PFSK-1 (cell line): Measurements from ENCODE around the gene RYR2.

Source experiments
- POLR2AphosphoS5 ChIP-seq: IDR thresholded peaks from 2 replicates; pipeline ENCODE4 v1.6.1; 2012; ENCODE audit warnings: low read depth, mild to moderate bottlenecking, control low read depth, low read length, moderate library complexity
- REST ChIP-seq, 2 experiments: IDR thresholded peaks; 2 replicates each; pipeline versions ENCODE4 v1.6.1 to v1.8.0; 2011 to 2012; ENCODE audit warnings: low read depth in 2 of 2, low read length in 2 of 2, control low read depth in 1 of 2, inconsistent platforms in 1 of 2, mild to moderate bottlenecking in 1 of 2, moderate library complexity in 1 of 2; ENCODE audit not compliant: insufficient read depth in 1 of 2
- TAF1 ChIP-seq: IDR thresholded peaks from 2 replicates; pipeline ENCODE4 v1.6.1; 2012; ENCODE audit warnings: low read length, control low read depth, borderline replicate concordance; ENCODE audit not compliant: insufficient read depth

- TF ChIP-seq TAF1 (no peak), POLR2AphosphoS5 (no peak), REST (IDR thresholded peaks at IDR 0.05; ENCODE audit: insufficient read depth in 1 of 2, low read depth in 2 of 2, low read length in 2 of 2) (no peak)
These were observed 37.9 kb upstream of the RYR2 start, which contains the start of gene MT1HL1 for GRCh38 chr1:237004116-237004515.
